WTC11 (cell line): ENCODE results near the gene MIPEP. TPM values are rescaled to one million over a fixed set of nuclear protein-coding genes. Genes with fewer than 3 reads are reported as not detected.

Experiments
- ATAC-seq: fragments of 200-7000 bp; cut with Tn5 transposase; 2 replicates; pipeline ENCODE4 v1.10.0; 2021; ENCODE audit warnings: mild to moderate bottlenecking, moderate library complexity
- CTCF ChIA-PET: fragments of 300-600 bp; sonication (Branson Sonifier 250); formaldehyde crosslinking; loops from one replicate; lab custom pipeline; 2021; ENCODE audit warnings: antibody characterized with exemption; lab: Charles Lee
- POLR2A ChIA-PET: fragments of 350-600 bp; sonication (Branson Sonifier 250); formaldehyde crosslinking; loops from one replicate; lab custom pipeline; 2021; ENCODE audit warnings: antibody characterized with exemption; lab: Charles Lee
- DNase-seq: peaks from one replicate; pipeline ENCODE4 v3.0.0; 2021; ENCODE audit warnings: low spot score
- H3K27ac Mint-ChIP-seq: 2 replicates; pipeline ENCODE4 v1.8.0; 2021; ENCODE audit warnings: mixed read lengths
- H3K27me3 Mint-ChIP-seq: 2 replicates; pipeline ENCODE4 v1.8.0; 2021; ENCODE audit warnings: low read depth, mild to moderate bottlenecking, moderate library complexity, mixed read lengths
- H3K36me3 Mint-ChIP-seq: 2 replicates; pipeline ENCODE4 v1.8.0; 2021; ENCODE audit warnings: mixed read lengths
- H3K4me1 Mint-ChIP-seq: 2 replicates; pipeline ENCODE4 v1.8.0; 2022; ENCODE audit warnings: mixed read lengths
- H3K4me3 Mint-ChIP-seq: 2 replicates; pipeline ENCODE4 v1.8.0; 2021; ENCODE audit warnings: mild to moderate bottlenecking, moderate library complexity, mixed read lengths
- H3K9me3 Mint-ChIP-seq: 2 replicates; pipeline ENCODE4 v1.8.0; 2021; ENCODE audit warnings: mixed read lengths
- ATF1 ChIP-seq: sonication (generic); formaldehyde crosslinking; IDR thresholded peaks from 2 replicates; pipeline ENCODE4 v1.8.1; 2023; ENCODE audit warnings: mild to moderate bottlenecking, moderate library complexity, missing genetic modification reagents
- CREB1 ChIP-seq: sonication (generic); formaldehyde crosslinking; IDR thresholded peaks from 2 replicates; pipeline ENCODE4 v1.8.0; 2023; ENCODE audit warnings: mild to moderate bottlenecking, missing genetic modification reagents
- CREM ChIP-seq: sonication (generic); formaldehyde crosslinking; IDR thresholded peaks from 2 replicates; pipeline ENCODE4 v1.8.1; 2022; ENCODE audit warnings: mild to moderate bottlenecking, missing genetic modification reagents, moderate library complexity
- FOXP1 ChIP-seq: sonication (generic); formaldehyde crosslinking; IDR thresholded peaks from 2 replicates; pipeline ENCODE4 v1.8.0; 2022; ENCODE audit warnings: missing genetic modification reagents, mild to moderate bottlenecking, moderate library complexity, borderline replicate concordance
- HMGXB4 ChIP-seq: sonication (generic); formaldehyde crosslinking; IDR thresholded peaks from 2 replicates; pipeline ENCODE4 v1.8.1; 2023; ENCODE audit warnings: mild to moderate bottlenecking, moderate library complexity, missing genetic modification reagents
- MAX ChIP-seq: sonication (generic); formaldehyde crosslinking; IDR thresholded peaks from 2 replicates; pipeline ENCODE4 v1.8.0; 2022; ENCODE audit warnings: mild to moderate bottlenecking, missing genetic modification reagents
- NFYB ChIP-seq: sonication (generic); formaldehyde crosslinking; conservative IDR thresholded peaks from 2 replicates; pipeline ENCODE4 v1.8.0; 2022; ENCODE audit warnings: low read depth, missing genetic modification reagents
- NR1H2 ChIP-seq: sonication (generic); formaldehyde crosslinking; IDR thresholded peaks from 2 replicates; pipeline ENCODE4 v1.9.0; 2021; ENCODE audit warnings: mild to moderate bottlenecking, moderate library complexity, missing genetic modification reagents
- NR3C1 ChIP-seq: sonication (generic); formaldehyde crosslinking; conservative IDR thresholded peaks from 2 replicates; pipeline ENCODE4 v1.8.1; 2023; ENCODE audit warnings: low read depth, mild to moderate bottlenecking, missing genetic modification reagents
- PRDM15 ChIP-seq: sonication (generic); formaldehyde crosslinking; IDR thresholded peaks from 2 replicates; pipeline ENCODE4 v1.8.0; 2022; ENCODE audit warnings: missing genetic modification reagents
- PREB ChIP-seq: sonication (generic); formaldehyde crosslinking; IDR thresholded peaks from 2 replicates; pipeline ENCODE4 v1.8.1; 2022; ENCODE audit warnings: mild to moderate bottlenecking, missing genetic modification reagents, moderate library complexity, borderline replicate concordance
- SMAD3 ChIP-seq: sonication (generic); formaldehyde crosslinking; IDR thresholded peaks from 2 replicates; pipeline ENCODE4 v1.8.0; 2022; ENCODE audit warnings: missing genetic modification reagents, mild to moderate bottlenecking, borderline replicate concordance
- STAT6 ChIP-seq: sonication (generic); formaldehyde crosslinking; conservative IDR thresholded peaks from 2 replicates; pipeline ENCODE4 v1.8.1; 2023; ENCODE audit warnings: mild to moderate bottlenecking, low read depth, missing genetic modification reagents, moderate library complexity
- TCF7 ChIP-seq: sonication (generic); formaldehyde crosslinking; IDR thresholded peaks from 2 replicates; pipeline ENCODE4 v1.8.0; 2022; ENCODE audit warnings: mild to moderate bottlenecking, low read depth, missing genetic modification reagents, moderate library complexity
- TP53 ChIP-seq: sonication (generic); formaldehyde crosslinking; IDR thresholded peaks from 2 replicates; pipeline ENCODE4 v1.8.1; 2023; ENCODE audit warnings: mild to moderate bottlenecking, missing genetic modification reagents
- USF2 ChIP-seq: sonication (generic); formaldehyde crosslinking; IDR thresholded peaks from 2 replicates; pipeline ENCODE4 v1.8.1; 2023; ENCODE audit warnings: mild to moderate bottlenecking, missing genetic modification reagents, moderate library complexity
- ZNF317 ChIP-seq: sonication (generic); formaldehyde crosslinking; IDR thresholded peaks from 2 replicates; pipeline ENCODE4 v1.8.1; 2023; ENCODE audit warnings: low read depth, mild to moderate bottlenecking, moderate library complexity, missing genetic modification reagents, borderline replicate concordance
- total RNA-seq: library from RNA; stranded (reverse); gene quantifications from 3 replicates; pipeline ENCODE4 v1.2.3, GENCODE V29; 2021
- TF ChIP-seq, protein P1 (sequence below): sonication (generic); formaldehyde crosslinking; IDR thresholded peaks from 2 replicates; pipeline ENCODE4 v1.8.0; 2023; ENCODE audit warnings: missing genetic modification reagents, mild to moderate bottlenecking, borderline replicate concordance
- TF ChIP-seq, protein P2 (sequence below): sonication (generic); formaldehyde crosslinking; IDR thresholded peaks from 2 replicates; pipeline ENCODE4 v1.8.0; 2022; ENCODE audit warnings: mild to moderate bottlenecking, missing genetic modification reagents

MIPEP gene
- total RNA-seq, 1 experiment from 2014 or later, result 30.5 TPM

GRCh38 chr13:23805122-23805521 lies 84.1 kb downstream of the MIPEP start:
- Mint-ChIP-seq H3K36me3 (peaks cover 11% of the 10 kb centered on the region), H3K4me1 (peaks cover 16% of the 10 kb centered on the region), H3K27ac (no peak overlapping the region), H3K4me3 (no peak overlapping the region), H3K27me3 (no peaks in the 10 kb centered on the region), H3K9me3 (peaks cover 4% of the 10 kb centered on the region)
- DNase-seq (no peak), ATAC-seq (no peak)
- ChIA-PET POLR2A (no interaction called here), CTCF (no interaction called here)
- TF ChIP-seq TP53 (no peak), SMAD3 (CRISPR knock-in tag) (no peak), PRDM15 (CRISPR knock-in tag) (no peak), FOXP1 (CRISPR knock-in tag) (no peak), USF2 (CRISPR knock-in tag) (no peak), NR1H2 (CRISPR knock-in tag) (no peak), MAX (CRISPR knock-in tag) (no peak), ZNF317 (CRISPR knock-in tag) (no peak)

GRCh38 chr13:23804166-23804565 lies 85.0 kb downstream of the MIPEP start:
- no peak for DNase-seq
- ChIA-PET POLR2A (no interaction called here), CTCF (no interaction called here)
- peaks cover 16% of the 10 kb centered on the region for H3K4me1 Mint-ChIP-seq
- no peak for ATAC-seq
- no peak overlapping the region for H3K4me3 Mint-ChIP-seq
- H3K27ac Mint-ChIP-seq, result no peak overlapping the region
- peaks cover 18% of the 10 kb centered on the region for H3K36me3 Mint-ChIP-seq
- H3K9me3 Mint-ChIP-seq, result peaks cover 10% of the 10 kb centered on the region
- no peaks in the 10 kb centered on the region for H3K27me3 Mint-ChIP-seq
- TF ChIP-seq, protein P1, sequence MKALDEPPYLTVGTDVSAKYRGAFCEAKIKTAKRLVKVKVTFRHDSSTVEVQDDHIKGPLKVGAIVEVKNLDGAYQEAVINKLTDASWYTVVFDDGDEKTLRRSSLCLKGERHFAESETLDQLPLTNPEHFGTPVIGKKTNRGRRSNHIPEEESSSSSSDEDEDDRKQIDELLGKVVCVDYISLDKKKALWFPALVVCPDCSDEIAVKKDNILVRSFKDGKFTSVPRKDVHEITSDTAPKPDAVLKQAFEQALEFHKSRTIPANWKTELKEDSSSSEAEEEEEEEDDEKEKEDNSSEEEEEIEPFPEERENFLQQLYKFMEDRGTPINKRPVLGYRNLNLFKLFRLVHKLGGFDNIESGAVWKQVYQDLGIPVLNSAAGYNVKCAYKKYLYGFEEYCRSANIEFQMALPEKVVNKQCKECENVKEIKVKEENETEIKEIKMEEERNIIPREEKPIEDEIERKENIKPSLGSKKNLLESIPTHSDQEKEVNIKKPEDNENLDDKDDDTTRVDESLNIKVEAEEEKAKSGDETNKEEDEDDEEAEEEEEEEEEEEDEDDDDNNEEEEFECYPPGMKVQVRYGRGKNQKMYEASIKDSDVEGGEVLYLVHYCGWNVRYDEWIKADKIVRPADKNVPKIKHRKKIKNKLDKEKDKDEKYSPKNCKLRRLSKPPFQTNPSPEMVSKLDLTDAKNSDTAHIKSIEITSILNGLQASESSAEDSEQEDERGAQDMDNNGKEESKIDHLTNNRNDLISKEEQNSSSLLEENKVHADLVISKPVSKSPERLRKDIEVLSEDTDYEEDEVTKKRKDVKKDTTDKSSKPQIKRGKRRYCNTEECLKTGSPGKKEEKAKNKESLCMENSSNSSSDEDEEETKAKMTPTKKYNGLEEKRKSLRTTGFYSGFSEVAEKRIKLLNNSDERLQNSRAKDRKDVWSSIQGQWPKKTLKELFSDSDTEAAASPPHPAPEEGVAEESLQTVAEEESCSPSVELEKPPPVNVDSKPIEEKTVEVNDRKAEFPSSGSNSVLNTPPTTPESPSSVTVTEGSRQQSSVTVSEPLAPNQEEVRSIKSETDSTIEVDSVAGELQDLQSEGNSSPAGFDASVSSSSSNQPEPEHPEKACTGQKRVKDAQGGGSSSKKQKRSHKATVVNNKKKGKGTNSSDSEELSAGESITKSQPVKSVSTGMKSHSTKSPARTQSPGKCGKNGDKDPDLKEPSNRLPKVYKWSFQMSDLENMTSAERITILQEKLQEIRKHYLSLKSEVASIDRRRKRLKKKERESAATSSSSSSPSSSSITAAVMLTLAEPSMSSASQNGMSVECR (CRISPR knock-in tag), result no peak
- TF ChIP-seq CREB1 (CRISPR knock-in tag) (no peak), NR3C1 (no peak), ATF1 (CRISPR knock-in tag) (no peak), MAX (CRISPR knock-in tag) (no peak), CREM (CRISPR knock-in tag) (no peak), STAT6 (CRISPR knock-in tag) (no peak), PREB (CRISPR knock-in tag) (no peak), HMGXB4 (CRISPR knock-in tag) (no peak), TCF7 (CRISPR knock-in tag) (no peak), NFYB (no peak)
- TF ChIP-seq, protein P2, sequence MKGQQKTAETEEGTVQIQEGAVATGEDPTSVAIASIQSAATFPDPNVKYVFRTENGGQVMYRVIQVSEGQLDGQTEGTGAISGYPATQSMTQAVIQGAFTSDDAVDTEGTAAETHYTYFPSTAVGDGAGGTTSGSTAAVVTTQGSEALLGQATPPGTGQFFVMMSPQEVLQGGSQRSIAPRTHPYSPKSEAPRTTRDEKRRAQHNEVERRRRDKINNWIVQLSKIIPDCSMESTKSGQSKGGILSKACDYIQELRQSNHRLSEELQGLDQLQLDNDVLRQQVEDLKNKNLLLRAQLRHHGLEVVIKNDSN, result no peak
